GM12878 (cell line): ENCODE results near the gene COG7.

Experiments
- ATF3 ChIP-seq: IDR thresholded peaks from 2 replicates; pipeline ENCODE4 v1.6.1; 2011; ENCODE audit warnings: low read depth, mild to moderate bottlenecking, low read length, moderate library complexity, borderline replicate concordance; ENCODE audit errors: extremely low read depth
- BACH1 ChIP-seq: fragments of 450-650 bp; IDR thresholded peaks from 2 replicates; pipeline ENCODE4 v1.6.1; 2017; ENCODE audit warnings: mild to moderate bottlenecking, borderline replicate concordance
- CHD1 ChIP-seq: IDR thresholded peaks from 2 replicates; pipeline ENCODE4 v1.6.1; 2012; ENCODE audit warnings: low read depth, low read length, improper control_type of control experiment
- CHD2 ChIP-seq: IDR thresholded peaks from 2 replicates; pipeline ENCODE4 v1.6.1; 2011; ENCODE audit warnings: low read depth, low read length, improper control_type of control experiment, borderline replicate concordance
- CTCF ChIP-seq, 3 experiments: IDR thresholded peaks in 2 of 3; conservative IDR thresholded peaks in 1 of 3; 2 replicates each; pipeline ENCODE4 v1.5.1; 2011; ENCODE audit warnings: low read depth in 3 of 3, low read length in 3 of 3, mild to moderate bottlenecking in 3 of 3, control low read depth in 2 of 3, moderate library complexity in 2 of 3, inconsistent platforms in 1 of 3, mixed read lengths in 1 of 3; ENCODE audit not compliant: control insufficient read depth in 2 of 3, insufficient read depth in 1 of 3; ENCODE audit errors: extremely low read depth in 1 of 3
- FOXM1 ChIP-seq: IDR thresholded peaks from 2 replicates; pipeline ENCODE4 v1.6.1; 2012; ENCODE audit warnings: low read depth, mild to moderate bottlenecking, inconsistent platforms, low read length, moderate library complexity
- GABPA ChIP-seq: IDR thresholded peaks from 2 replicates; pipeline ENCODE4 v1.6.1; 2014; ENCODE audit warnings: antibody characterized with exemption, low read depth, mild to moderate bottlenecking, inconsistent platforms
- HDAC2 ChIP-seq: fragments of 200-600 bp; sonication (generic); IDR thresholded peaks from 2 replicates; pipeline ENCODE4 v1.6.1; 2017
- MYC ChIP-seq: IDR thresholded peaks from 2 replicates; pipeline ENCODE4 v1.6.1; 2011; ENCODE audit warnings: mild to moderate bottlenecking, low read length, moderate library complexity, inconsistent platforms; ENCODE audit not compliant: insufficient read depth, insufficient replicate concordance, insufficient read length, severe bottlenecking
- PAX8 ChIP-seq: fragments of 450-650 bp; IDR thresholded peaks from 2 replicates; pipeline ENCODE4 v1.6.1; 2017; ENCODE audit warnings: mild to moderate bottlenecking, moderate library complexity
- POLR2A ChIP-seq: IDR thresholded peaks from 2 replicates; pipeline ENCODE4 v1.6.1; 2011; ENCODE audit warnings: low read depth, mild to moderate bottlenecking, low read length
- SRF ChIP-seq, 2 experiments: IDR thresholded peaks; 2 replicates each; pipeline ENCODE4 v1.6.1; 2011; ENCODE audit warnings: low read depth in 2 of 2, low read length in 2 of 2, mild to moderate bottlenecking in 1 of 2, moderate library complexity in 1 of 2
- TARDBP ChIP-seq: IDR thresholded peaks from 2 replicates; pipeline ENCODE4 v1.6.1; 2016; ENCODE audit warnings: borderline replicate concordance
- ZBTB33 ChIP-seq: fragments of 450-650 bp; IDR thresholded peaks from 2 replicates; pipeline ENCODE4 v1.6.1; 2017; ENCODE audit warnings: mild to moderate bottlenecking

- TF ChIP-seq CTCF (IDR thresholded peaks at IDR 0.05 in 2 of 3, conservative IDR thresholded peaks at IDR 0.05 in 1 of 3; ENCODE audit: control insufficient read depth in 2 of 3, extremely low read depth in 1 of 3, insufficient read depth in 1 of 3, low read depth in 3 of 3, low read length in 3 of 3), result no peak
- TF ChIP-seq ATF3, result no peak
- TF ChIP-seq MYC, result no peak
- TF ChIP-seq FOXM1, result no peak
- no peak for TF ChIP-seq HDAC2
- no peak for TF ChIP-seq BACH1
- TF ChIP-seq GABPA, result no peak
- TF ChIP-seq SRF (IDR thresholded peaks at IDR 0.05; ENCODE audit: low read depth in 2 of 2, low read length in 2 of 2), result no peak
- no peak for TF ChIP-seq PAX8
- TF ChIP-seq CHD2, result no peak
- no peak for TF ChIP-seq ZBTB33
- no peak for TF ChIP-seq CHD1
- TF ChIP-seq TARDBP, result no peak
- no peak for TF ChIP-seq POLR2A
These were observed 61.4 kb downstream of the COG7 start for GRCh38 chr16:23391381-23392222.
